ENCODE data around the gene RBM7.

DNA sequence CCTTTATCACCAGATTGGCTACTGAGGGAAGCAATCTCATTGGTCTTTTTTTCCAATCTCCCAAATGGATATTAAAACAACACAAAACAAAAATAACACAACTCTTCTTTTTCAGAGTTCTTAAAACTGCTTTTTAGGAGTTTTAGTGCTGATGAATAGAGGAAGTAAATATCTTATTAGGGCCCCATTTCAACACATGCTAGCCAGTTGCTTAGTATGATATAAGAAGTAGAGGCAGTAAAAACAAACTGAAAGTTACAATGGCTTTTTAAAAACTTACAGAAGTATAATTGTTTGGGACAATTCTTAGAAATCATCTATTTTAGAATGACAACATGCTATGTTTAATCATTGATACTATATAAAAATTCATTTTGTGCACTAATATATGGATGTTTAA is 3.5 kb upstream of the RBM7 start:
- TF ChIP-seq, protein P1, sequence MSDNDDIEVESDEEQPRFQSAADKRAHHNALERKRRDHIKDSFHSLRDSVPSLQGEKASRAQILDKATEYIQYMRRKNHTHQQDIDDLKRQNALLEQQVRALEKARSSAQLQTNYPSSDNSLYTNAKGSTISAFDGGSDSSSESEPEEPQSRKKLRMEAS (IDR thresholded peaks at IDR 0.05) = no peak
- TF ChIP-seq, protein P2, sequence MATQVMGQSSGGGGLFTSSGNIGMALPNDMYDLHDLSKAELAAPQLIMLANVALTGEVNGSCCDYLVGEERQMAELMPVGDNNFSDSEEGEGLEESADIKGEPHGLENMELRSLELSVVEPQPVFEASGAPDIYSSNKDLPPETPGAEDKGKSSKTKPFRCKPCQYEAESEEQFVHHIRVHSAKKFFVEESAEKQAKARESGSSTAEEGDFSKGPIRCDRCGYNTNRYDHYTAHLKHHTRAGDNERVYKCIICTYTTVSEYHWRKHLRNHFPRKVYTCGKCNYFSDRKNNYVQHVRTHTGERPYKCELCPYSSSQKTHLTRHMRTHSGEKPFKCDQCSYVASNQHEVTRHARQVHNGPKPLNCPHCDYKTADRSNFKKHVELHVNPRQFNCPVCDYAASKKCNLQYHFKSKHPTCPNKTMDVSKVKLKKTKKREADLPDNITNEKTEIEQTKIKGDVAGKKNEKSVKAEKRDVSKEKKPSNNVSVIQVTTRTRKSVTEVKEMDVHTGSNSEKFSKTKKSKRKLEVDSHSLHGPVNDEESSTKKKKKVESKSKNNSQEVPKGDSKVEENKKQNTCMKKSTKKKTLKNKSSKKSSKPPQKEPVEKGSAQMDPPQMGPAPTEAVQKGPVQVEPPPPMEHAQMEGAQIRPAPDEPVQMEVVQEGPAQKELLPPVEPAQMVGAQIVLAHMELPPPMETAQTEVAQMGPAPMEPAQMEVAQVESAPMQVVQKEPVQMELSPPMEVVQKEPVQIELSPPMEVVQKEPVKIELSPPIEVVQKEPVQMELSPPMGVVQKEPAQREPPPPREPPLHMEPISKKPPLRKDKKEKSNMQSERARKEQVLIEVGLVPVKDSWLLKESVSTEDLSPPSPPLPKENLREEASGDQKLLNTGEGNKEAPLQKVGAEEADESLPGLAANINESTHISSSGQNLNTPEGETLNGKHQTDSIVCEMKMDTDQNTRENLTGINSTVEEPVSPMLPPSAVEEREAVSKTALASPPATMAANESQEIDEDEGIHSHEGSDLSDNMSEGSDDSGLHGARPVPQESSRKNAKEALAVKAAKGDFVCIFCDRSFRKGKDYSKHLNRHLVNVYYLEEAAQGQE (IDR thresholded peaks at IDR 0.05; ENCODE audit: low read depth) = no peak
- TF ChIP-seq TAF1 (IDR thresholded peaks at IDR 0.05; ENCODE audit: low read depth) (no peak), RAD21 (IDR thresholded peaks at IDR 0.05; ENCODE audit: low read depth) (no peak)
